ENCODE data around the gene PKP1.

DNA sequence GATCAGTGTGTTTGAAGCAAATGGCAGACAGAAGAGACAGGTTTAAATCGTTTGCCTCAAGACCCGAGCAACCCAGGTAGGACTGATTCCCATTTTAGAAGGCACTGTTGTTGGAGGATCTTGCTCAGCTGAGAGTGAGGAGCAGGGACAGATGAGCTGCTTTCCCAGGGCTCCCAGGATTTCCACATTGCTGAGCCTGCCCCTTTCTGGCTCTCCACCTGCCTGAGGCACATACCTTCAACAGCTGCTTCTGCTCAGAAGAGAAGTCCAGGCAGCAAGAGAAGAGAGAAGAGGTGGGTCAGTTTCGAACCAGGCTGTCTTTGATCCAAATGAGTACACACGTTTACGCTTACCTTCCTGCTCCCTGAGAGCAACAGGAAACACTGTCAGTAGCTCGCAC lies 88.5 kb downstream of the PKP1 start:
- TF ChIP-seq, protein P1, sequence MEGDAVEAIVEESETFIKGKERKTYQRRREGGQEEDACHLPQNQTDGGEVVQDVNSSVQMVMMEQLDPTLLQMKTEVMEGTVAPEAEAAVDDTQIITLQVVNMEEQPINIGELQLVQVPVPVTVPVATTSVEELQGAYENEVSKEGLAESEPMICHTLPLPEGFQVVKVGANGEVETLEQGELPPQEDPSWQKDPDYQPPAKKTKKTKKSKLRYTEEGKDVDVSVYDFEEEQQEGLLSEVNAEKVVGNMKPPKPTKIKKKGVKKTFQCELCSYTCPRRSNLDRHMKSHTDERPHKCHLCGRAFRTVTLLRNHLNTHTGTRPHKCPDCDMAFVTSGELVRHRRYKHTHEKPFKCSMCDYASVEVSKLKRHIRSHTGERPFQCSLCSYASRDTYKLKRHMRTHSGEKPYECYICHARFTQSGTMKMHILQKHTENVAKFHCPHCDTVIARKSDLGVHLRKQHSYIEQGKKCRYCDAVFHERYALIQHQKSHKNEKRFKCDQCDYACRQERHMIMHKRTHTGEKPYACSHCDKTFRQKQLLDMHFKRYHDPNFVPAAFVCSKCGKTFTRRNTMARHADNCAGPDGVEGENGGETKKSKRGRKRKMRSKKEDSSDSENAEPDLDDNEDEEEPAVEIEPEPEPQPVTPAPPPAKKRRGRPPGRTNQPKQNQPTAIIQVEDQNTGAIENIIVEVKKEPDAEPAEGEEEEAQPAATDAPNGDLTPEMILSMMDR (conservative IDR thresholded peaks at IDR 0.05; ENCODE audit: low read depth, low read length), result no peak
- TF ChIP-seq POLR2A (IDR thresholded peaks at IDR 0.05; ENCODE audit: low read depth, low read length) (no peak), RCOR1 (IDR thresholded peaks at IDR 0.05; ENCODE audit: insufficient replicate concordance, low read length) (no peak)

All from IMR-90 (cell line).